Stimulated activated naive CD4-positive, alpha-beta T cell (primary cell): ENCODE data around the gene C1orf35.
"Not testable (repeated sequence)": the region's sequence is repeated elsewhere in the genome, so short reads cannot be mapped to it uniquely, and the experiment has no call there.

Source experiments
- DNase-seq, 6 experiments: peaks; one replicate each; lab custom pipeline; 2025; lab: John Stamatoyannopoulos, UW

The C1orf35 gene

DNA sequence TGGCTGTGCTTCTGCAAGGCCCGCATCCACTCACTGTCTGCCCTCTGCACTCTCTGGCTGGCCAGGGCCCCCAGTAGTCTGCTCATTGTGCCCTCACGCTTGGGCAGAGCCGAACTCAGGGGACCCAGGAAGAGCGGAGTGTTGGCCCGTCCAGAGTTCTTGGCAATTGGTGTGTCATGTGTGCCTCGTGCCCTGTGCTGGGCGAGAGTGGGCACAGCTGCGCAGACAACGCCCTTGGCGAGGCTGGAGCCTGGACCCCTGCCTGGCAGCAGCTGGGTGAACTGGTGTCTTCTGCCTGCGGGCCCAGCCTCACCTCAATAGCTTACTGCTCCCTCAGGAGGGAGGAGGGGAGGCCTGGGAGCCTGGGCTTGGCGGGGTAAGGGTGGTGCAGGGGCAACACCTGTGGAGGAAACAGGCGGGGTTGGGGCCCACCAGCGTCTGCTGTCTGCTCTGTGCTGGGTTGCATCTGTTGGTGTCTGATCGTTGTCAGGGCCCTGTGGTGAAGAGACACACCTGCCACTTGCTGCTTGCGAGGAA lies 39.1 kb upstream of the C1orf35 start:
- no peak for DNase-seq

DNA sequence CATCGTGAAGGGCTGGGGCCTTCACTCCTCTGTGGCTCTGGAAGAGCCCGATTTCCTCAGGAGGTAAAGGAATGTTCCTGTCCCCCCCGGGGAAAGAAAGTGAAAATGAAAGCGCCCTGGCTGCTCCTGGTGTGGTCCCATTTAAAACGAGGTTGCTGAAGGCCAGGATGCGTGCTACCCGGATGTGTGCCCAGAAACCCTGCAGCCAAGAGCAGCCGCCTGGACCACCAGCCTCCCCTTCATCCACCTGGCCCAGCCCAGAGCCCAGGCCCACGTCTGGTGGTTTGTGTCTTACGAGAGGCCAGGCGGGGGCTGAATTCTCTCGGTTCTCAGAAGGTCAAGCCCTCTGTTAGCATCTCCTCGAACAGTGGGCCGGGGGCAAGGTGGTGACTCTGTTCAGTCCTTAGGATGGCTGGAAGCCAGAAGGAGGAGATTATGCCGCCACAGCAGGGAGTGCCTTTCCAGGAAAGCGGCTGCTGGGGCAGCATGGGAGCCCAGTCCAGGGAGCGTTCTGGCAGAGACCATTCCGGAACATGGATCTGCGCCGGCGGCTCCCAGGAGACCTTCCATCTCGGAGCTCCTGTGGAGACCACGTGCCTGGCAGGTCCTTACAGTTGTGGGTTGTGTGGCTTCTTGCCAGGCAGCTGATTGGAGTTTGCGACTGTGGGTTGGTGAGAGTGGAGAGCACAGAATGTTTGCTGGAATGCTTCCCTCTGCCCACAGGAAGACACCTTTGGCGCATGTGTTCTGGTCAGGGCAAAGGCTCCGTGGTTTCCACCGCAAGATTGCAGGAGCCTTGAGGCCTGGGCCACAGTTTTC lies 38.3 kb upstream of the C1orf35 start:
- peak in 2 of 6 experiments; percentile 16 to 35 for DNase-seq

DNA sequence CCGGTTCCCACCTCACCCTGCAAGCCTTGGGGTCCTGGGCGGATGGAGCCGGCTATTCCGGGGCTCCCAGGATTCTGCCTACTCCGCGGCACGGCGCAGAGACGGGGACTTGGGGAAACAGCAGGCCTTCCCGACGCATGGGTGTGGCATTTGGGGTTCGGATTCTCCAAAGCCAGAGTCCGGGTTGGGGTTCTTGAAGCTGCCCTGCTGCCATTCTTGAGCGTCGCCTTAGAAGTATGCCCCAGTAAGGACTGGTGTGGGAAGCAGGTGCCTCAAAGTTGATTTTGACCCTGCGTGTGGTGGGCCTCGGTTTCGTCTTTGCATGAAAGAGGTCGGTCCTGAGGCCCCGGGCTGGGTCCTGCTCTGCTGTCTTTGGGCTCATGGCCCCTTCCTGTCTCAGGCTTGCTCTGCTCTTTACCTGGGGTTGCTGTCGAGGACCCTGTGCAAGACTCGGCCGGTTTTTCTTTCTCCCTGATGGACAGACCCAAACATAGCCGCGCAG lies 37.6 kb upstream of the C1orf35 start:
- no peak for DNase-seq

DNA sequence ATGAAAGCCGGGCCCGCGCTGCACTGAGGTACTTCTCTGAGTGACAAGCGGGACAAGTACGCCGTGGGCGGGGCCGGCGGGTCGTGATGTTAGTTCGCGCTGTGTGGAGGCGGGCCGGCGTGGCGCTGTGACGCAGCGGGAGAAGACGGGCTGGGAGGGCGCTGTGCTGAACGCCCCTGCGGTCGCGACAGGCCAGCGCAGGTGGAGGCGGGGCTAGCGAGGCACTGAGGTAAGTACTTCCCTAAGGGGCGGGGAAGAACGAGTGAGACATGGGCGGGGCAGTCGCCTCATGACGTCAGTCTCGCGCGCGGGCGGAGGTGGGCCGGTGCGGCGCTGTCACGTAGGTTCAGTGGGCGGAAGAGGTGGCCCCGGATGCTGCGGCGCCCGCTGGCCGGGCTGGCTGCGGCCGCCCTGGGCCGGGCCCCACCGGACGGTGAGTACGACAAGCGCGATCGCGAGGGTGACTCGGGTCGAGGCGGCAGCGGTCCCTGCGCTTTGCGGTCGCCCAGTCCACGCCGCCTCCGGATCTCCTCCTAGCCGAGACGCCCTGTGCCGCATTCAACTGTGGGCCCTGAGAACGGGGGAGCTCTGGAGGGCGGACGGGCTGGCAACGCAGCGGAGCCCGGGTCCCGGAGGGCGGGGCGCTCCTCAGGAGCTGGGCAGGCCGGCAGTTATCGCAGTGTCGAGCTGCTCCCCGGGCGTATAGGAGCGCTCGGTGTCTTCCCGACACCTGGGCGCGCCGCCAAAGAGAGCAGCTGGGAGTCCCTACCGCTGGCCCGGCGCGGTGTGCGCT lies 37.0 kb upstream of the C1orf35 start, which contains the start of gene GUK1:
TSS of gene GUK1 (plus strand) at position 349 of the 793 bp plus-strand sequence. CDS start at position 373, 24 bp downstream.
- peak; percentile 99 to 100 (median 100) for DNase-seq

DNA sequence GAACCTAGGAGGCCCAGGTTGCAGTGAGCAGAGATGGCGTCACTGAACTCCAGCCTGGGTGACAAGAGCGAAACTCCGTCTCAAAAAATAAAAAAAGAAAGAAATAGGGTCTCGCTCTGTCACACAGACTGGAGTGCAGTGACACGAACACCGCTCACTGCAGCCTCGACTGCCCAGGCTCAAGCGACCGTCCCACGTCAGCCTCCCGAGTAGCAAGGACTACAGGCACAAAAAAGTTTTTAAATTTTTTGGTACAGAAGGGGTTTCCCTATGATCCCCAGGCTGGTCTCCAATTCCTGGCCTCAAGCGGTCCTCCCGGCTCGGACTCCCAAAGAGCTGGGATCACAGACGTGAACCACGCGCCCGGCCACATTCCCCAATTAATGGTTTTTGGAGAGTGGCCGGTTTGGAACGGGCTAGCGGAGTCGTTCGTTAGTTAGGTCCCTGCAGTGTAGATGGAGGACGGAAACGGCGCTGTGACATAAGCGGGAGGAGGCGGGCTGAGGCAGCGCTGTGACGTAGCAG lies 36.3 kb upstream of the C1orf35 start:
- DNase-seq: no peak

DNA sequence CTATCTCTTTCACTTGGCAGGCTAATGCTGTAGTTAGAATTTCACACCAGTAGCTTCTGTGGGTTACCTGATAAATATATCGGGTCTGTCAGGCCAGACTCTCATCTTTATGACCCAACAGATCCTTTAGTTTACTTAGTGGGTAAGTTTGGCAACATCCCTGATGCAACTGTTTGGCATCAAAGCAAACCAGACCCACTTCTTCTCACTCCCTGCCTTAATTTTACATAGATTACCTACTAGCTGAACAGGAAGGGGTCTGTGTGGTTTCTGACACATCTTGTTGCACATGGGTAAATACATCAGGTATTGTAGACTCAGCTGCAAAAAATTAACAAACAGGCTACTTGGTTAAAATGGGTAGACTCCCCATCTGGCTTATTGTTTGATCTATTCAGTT lies 33.8 kb upstream of the C1orf35 start:
- no peak for DNase-seq

DNA sequence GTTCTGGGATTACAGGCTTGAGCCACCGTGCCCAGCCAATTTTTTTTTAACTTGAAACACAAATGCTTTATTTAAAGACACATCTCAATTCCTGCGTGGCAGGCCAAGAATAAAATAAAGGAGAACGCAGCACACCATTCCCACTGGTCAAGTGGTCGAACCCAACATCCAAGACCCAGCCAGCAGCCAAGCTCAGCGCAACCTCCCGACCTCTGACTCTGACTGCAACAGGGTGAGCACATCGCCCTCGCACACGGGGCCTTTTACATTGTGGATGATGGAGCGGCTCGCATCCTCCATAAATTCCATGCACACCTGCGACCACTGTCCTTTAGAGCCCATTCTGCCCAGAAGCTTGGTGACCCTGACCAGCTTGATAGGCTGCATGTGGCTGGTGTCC lies 31.5 kb upstream of the C1orf35 start:
- DNase-seq: no peak

DNA sequence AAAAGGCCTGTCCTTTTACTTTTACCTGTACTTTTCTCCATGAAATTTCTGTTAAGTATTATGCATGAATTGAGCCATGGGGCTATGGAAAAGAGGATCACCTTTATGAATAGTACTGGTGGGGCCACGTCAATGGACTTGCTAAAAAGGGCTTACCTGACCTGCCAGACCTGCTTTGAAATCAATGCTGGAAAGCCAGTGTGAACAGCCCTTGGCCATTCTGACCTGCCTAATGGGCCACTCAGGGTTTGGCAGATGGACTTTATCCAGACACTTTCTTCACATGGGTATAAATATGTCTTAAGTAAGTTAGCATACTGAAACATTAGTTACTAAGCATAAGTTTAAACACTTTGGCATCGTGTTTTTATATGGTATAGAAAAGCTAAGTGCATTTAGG lies 28.6 kb upstream of the C1orf35 start:
- DNase-seq: no peak

DNA sequence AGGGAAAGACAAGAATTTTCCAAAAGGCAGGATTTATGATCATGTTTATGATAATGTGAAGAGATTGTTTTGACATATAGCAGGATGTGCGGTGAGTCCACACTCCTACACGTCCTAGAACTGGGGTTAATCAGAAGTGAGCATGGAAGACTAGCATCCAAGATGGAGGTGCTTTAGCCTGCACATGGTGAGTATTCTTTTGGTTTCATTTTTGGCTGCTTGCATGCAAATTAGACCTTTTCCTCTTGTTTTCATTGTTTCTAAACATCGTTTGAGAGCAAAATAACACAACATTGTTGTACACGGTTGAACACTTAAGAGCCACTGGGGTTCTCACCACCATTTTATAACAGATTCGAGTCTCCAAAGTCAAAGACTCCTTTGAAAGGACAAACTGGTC lies 22.1 kb upstream of the C1orf35 start:
- DNase-seq: no peak

DNA sequence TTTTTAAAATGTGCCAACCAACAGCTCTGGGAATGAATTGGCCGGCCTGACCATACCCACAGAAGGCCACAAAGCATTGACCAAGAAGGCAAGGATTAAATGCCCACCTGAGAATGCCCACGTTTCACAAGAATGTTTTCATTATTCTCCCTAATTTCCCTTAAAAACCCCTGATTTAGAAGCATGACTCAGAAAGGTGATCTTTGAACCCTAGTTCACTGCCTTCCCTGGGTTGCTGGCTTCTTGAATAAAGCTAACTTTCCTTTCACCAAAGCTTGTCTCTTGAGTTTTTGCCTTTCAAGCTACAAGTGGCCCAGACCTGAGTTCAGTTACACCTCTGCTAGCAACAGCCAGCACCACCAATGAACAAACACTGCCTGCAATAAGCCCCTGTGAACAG lies 20.4 kb upstream of the C1orf35 start:
- DNase-seq: no peak

DNA sequence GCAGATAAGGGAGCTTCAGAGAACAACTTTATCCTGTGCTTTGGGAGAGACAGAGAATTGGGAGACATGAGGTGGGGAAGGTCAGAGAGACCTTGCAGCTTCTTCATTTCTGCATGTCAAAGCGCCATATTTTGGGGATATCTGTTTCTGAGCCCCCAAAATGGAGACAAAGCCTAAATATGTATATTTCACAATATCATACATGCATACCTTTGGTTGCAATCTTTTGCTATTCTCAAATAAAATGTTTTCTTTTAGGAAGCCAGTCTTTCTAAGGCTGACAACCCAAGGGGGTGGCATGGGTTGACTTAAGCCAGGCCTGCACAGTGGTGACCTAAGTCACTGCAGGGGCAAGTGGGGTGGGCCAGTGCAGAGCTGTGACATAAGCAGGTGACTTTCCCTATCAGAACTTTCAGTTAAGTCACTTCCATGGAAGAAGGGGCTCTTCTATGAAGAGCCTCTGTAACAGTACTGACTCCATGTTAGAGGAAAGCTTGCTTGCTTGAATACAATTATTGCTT lies 19.9 kb upstream of the C1orf35 start:
- no peak for DNase-seq

DNA sequence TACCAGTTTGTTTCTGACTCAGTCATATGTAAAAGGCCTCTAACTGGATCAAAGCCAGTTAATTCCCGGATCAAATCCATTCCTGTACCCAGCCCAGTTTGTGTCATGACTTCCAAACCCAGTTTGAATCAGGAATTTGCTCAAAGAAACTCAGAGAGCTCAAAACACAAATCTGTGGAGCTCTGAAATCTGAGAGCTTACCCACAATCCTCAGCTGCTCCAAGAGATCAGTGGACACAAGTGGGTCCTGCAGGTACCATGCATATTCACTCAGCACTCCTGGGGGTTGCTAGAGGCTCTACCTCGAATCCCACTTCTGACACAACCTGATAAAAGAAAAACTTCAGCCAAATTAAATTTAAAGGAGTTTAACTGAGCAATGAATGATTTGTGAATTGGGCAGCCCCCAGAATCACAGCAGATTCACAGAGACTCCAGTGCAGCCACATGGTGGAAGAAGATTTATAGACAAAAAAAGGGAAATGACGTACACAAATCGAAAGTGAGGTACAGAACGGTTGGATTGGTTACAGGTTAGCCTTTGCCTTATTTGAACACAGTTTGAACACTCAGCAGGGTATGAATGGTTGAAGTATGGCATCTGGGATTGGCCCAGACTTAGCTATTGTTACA lies 17.8 kb upstream of the C1orf35 start:
- DNase-seq: no peak

DNA sequence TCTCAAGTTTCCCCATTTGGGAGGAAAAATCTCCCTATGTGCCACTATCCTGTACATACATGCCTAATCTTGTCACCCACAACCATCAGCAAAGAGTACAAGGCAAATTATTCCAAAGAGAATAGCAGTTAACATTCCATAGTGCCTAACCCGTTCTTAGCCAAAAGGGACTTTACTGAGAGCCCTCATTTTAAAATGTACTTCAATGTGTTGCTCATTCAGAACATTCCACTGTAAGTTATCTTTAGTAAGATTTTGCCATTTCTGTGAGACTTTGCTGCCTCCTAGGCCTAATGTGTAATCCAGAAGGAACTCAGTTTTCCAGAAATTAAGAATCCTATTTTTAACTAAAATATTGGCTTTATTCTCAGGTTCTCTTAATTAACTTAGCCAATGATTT lies 17.2 kb upstream of the C1orf35 start:
- no peak for DNase-seq

DNA sequence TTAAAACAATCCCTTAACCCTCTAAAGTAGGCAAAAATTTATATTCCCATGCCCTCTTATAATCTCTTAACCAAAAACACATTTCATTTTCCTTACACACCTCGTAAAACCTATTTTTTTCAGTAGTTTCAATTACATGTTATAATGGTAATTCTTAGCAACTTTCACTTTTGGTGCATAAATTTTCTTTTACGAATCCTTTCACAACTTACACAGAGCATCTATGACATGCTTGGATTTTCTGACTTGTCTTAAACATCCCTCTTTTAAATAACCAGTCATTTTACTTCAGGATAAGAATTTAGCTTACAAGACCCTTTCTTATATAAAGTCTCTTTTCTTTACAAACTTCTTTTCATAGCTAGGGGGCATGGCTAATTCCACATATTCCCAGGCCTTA lies 14.9 kb upstream of the C1orf35 start:
- DNase-seq: no peak

DNA sequence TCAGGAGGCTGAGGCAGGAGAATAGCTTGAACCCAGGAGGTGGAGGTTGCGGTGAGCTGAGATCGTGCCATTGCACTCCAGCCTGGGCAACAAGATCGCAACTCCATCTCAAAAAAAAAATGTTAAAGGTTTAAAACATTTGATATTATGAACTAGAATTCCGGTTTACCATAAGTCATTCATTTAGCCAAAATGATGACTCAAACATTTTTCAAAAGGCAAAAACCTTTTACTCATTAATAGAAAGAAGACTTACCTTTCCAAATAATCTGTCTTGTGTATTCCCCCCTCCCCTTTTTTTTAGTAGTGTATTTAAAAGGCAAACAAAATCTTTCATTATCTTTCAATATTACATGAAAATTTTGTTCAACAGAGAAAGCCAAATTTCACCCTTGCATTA lies 14.2 kb upstream of the C1orf35 start:
- DNase-seq: no peak

DNA sequence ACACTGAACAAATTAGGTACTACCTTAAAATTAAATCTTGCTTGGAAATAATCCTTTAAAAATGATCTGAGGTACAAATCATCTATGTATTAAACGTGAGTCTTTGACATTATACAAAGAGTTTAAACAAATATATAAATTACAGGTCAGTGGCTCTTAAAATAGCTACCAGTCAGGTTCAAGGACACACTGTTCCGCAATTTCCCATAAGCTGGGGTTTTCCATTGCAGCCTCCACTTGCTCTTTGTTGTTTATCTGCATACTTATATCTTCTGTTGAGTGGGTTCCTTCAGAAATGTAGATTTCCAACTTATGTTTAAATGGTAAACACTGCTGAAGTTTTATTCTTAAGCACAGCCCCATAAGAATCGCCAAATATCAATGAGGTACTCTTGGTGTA lies 11.7 kb upstream of the C1orf35 start:
- no peak for DNase-seq

DNA sequence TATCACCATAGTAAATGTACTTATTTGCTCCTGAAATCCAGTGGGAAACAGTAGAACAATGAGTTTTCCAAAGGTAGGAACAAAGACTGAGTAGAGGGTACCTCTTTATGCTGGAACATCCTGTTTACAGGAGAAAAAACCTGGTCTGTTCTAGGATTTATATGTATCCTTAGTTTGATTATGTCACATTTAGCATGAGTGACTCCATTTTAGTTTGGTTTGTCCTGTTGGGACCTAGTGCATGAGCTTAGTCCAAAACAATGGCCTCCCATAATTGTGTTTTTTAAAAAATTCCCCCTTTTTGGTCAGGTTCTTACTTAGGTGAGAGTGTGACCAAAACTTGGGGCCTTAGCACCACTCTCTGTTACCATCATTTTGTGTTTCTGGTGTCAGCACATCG lies 9.5 kb upstream of the C1orf35 start:
- no peak for DNase-seq

DNA sequence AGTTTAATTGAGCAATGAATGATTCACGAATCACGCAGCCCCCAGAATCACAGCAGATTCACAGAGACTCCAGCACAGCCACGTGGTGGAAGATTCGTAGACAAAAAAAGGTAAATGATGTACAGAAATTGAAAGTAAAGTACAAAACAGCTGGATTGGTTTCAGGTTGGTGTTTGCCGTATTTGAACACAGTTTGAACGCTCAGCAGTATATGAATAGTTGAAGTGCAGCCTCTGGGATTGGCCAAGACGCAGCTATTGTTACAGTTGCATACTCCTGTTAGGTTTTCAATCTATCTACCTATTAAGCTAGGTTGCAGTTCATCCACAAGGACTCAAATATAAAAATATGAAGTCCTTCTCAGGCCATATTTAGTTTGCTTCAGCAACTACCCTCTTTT lies 9.0 kb upstream of the C1orf35 start:
- no peak for DNase-seq

DNA sequence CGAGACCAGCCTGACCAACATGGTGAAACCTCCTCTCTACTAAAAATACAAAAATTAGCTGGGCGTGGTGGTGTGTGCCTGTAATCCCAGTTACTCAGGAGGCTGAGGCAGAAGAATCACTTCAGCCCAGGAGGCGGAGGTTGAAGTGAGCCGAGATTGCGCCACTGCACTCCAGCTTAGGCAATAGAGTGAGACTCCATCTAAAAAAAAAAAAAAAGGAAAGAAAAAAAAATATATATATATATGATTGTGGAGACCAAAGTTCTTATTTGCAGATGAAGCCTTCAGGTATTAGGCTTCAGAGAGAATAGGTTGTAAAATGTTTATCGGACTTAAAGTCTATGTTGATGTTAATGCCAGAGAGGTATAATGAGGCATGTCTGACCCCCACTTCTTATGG lies 8.2 kb upstream of the C1orf35 start:
- not testable (repeated sequence) for DNase-seq

DNA sequence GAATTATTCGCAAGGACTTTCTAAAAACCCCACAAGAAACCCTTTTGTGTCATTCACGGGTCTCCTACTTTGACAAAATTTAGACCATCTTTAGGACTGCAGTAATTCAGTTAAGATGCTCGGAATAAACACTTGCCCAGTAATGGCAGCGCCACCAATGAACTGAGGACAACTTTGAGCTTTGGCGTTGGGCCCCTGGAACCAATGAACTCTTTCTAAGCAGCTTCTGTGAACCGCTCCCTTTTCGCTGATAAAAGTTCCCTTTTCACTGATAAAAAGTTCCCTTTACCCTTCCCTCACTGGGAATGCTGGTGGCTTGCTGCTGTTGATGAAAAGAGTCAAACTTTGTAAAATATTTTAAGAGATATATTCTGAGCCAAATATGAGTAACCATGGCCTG lies 7.4 kb upstream of the C1orf35 start:
- no peak for DNase-seq

DNA sequence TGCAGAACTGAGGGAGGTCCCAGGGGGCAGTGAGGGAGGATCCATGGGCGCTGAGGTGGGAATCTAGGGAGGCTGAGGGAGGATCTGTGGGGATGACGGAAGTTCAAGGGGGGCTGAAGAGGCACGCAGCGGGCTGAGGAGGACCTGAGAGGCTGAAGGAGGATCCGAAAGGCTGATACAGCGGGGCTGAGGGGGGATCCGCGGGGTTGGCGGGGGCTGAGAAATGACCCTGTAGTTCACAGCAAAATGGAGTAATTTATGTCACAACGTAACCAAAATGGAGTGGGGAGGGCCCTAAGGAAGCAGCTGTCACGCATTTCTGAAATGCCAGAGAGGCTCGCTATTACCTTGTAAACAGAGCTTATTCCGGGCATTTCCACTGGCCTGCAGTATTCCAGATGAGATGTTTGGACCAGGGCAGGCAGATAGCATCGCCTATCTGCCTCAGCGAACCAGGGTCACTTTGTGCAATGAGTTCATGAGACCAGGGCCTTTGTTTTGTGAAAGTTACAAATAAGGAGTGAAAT lies 6.9 kb upstream of the C1orf35 start:
- no peak for DNase-seq
